Activated naive CD4-positive, alpha-beta T cell (primary cell): ENCODE data around the gene SERPINB6.
"Not testable (repeated sequence)": the region's sequence is repeated elsewhere in the genome, so short reads cannot be mapped to it uniquely, and the experiment has no call there.

Source experiments
- DNase-seq, 4 experiments: peaks; one replicate each; lab custom pipeline; 2025; lab: John Stamatoyannopoulos, UW

SERPINB6 gene

GRCh38 chr6:2977799-2978590, 6.6 kb upstream of the SERPINB6 start:
- no peak for DNase-seq

- DNase-seq = no peak
Observed at GRCh38 chr6:2977290-2977689, 5.9 kb upstream of the SERPINB6 start.

GRCh38 chr6:2976571-2977085, 5.3 kb upstream of the SERPINB6 start:
- DNase-seq = no peak

- no peak for DNase-seq
Observed at GRCh38 chr6:2976060-2976459, 4.7 kb upstream of the SERPINB6 start.

GRCh38 chr6:2973676-2974075, 2.3 kb upstream of the SERPINB6 start:
- no peak for DNase-seq

GRCh38 chr6:2973180-2973579, 1.8 kb upstream of the SERPINB6 start:
- not testable (repeated sequence) for DNase-seq

- not testable (repeated sequence) for DNase-seq
Observed at GRCh38 chr6:2972685-2973084, 1.3 kb upstream of the SERPINB6 start.

- DNase-seq = not testable (repeated sequence)
Observed at GRCh38 chr6:2972219-2972487, 786 bp upstream of the SERPINB6 start.

- peak in 2 of 4 experiments; percentile 12 to 36 for DNase-seq
Observed at GRCh38 chr6:2970753-2971419, 481 bp downstream of the SERPINB6 start.

GRCh38 chr6:2970034-2970685, 1.2 kb downstream of the SERPINB6 start:
- DNase-seq = no peak

GRCh38 chr6:2969549-2969948, 1.8 kb downstream of the SERPINB6 start:
- DNase-seq = no peak

- DNase-seq = no peak
Observed at GRCh38 chr6:2968600-2969135, 2.7 kb downstream of the SERPINB6 start.

- DNase-seq = no peak
Observed at GRCh38 chr6:2967936-2968335, 3.4 kb downstream of the SERPINB6 start.

GRCh38 chr6:2966347-2966746, 5.0 kb downstream of the SERPINB6 start:
- DNase-seq = no peak

- no peak for DNase-seq
Observed at GRCh38 chr6:2964793-2965505, 6.4 kb downstream of the SERPINB6 start.

- no peak for DNase-seq
Observed at GRCh38 chr6:2963756-2964155, 7.6 kb downstream of the SERPINB6 start.

GRCh38 chr6:2962636-2963035, 8.7 kb downstream of the SERPINB6 start:
- no peak for DNase-seq

- no peak for DNase-seq
Observed at GRCh38 chr6:2962004-2962403, 9.4 kb downstream of the SERPINB6 start.

- no peak for DNase-seq
Observed at GRCh38 chr6:2961506-2961905, 9.9 kb downstream of the SERPINB6 start.

- no peak for DNase-seq
Observed at GRCh38 chr6:2960935-2961334, 10.4 kb downstream of the SERPINB6 start.

- no peak for DNase-seq
Observed at GRCh38 chr6:2959909-2960719, 11.3 kb downstream of the SERPINB6 start.
